ENCODE data around the gene VPS52. TPM values are rescaled to one million over a fixed set of nuclear protein-coding genes. Genes with fewer than 3 reads are reported as not detected.

Gene VPS52
- total and polyA plus RNA-seq, 9 of the 15 experiments (the other 6 are each of a cell fraction or from before 2014, with no cell fraction given) = 24.4 to 103 (median 40.2) TPM

DNA sequence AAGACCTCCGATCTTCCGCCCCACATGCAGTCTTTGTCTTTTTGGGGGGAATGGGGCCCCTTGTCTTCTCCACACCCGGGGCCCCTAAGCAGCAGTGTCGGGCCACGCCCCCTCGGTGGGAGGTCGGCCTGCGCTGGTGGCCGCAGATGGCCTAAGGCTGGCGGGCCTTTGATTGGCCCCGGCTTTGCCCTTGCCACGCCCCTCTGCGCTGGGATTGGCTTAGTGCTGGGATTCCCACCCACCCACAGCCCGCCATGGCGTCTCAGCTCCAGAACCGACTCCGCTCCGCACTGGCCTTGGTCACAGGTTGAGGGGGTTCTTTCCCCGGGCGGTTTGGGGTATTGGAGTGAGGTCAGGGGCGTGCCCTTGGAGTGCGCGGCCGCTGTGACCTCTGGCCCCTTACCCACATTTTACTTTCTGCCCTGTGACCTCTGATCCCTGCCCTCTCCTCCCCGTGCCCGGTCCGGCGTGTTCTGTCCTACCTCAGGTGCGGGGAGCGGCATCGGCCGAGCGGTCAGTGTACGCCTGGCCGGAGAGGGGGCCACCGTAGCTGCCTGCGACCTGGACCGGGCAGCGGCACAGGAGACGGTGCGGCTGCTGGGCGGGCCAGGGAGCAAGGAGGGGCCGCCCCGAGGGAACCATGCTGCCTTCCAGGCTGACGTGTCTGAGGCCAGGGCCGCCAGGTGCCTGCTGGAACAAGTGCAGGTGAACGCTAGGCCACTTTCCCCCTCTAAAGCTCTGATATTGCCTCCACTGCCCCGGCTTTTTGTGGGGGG lies 67.1 kb downstream of the VPS52 start, which contains the start of gene HSD17B8:
HSD17B8 (plus strand) TSS at position 241 of the 776 bp plus-strand sequence; CDS start at position 255, 14 bp downstream.
- Histone ChIP-seq H3K27me3 (ENCODE audit: control insufficient read depth in 2 of 2, insufficient read depth in 2 of 2, low read length in 2 of 2) (no peaks in the 10 kb centered on the region), H3K4me1 (replicated peaks in 1 of 2; ENCODE audit: control insufficient read depth in 2 of 2, insufficient read depth in 2 of 2, low read length in 2 of 2) (peaks cover 43 to 64% of the 10 kb centered on the region in 2 experiments), H2AFZ (ENCODE audit: low read depth, low read length) (peak within 1 kb of the TSS; percentile 79), H3K9ac (ENCODE audit: insufficient read depth in 1 of 2, low read depth in 2 of 2, low read length in 2 of 2) (peak within 1 kb of the TSS; percentile 67 to 93), H4K20me1 (replicated peaks; ENCODE audit: control insufficient read depth, insufficient read depth, low read length) (peaks cover 16% of the 10 kb centered on the region; the same call in 1 of the 2 replicates), H3K27ac (ENCODE audit: extremely low read depth, low read depth, low read length) (peak within 1 kb of the TSS; percentile 75), H3K4me2 (ENCODE audit: insufficient read depth, low read length) (peak within 1 kb of the TSS; percentile 85), H3K4me3 (peak within 1 kb of the TSS; percentile 62), H3K9me3 (replicated peaks; ENCODE audit: control insufficient read depth, insufficient read depth, low read depth, low read length) (no peaks in the 10 kb centered on the region), H3K36me3 (ENCODE audit: control insufficient read depth, insufficient read depth, low read length) (peaks cover 40% of the 10 kb centered on the region), H3K79me2 (ENCODE audit: control insufficient read depth, insufficient read depth, low read length) (peaks cover 74% of the 10 kb centered on the region), H3K9me1 (ENCODE audit: control insufficient read depth, insufficient read depth, low read length) (peaks cover 3% of the 10 kb centered on the region)
- ChIA-PET CTCF (ENCODE audit: low intra/inter-chr PET ratio) (no interaction called here), POLR2A (interaction anchor here (0.6 to 1.6 kb wide), 8 partner anchors 8 to 233 kb away, joined by 3 to 9 read pairs (median 4); partner anchors contain the start of genes RPS18 and VPS52)
- BruUV-seq (replicated peaks) = no TSS peak
- in situ Hi-C loops (cut with MboI) (no loop called here), intact Hi-C loops (cut with micrococcal nuclease) (loop anchor here (2.0 to 5.0 kb wide), 2 partner anchors 214 to 1072 kb away; partner anchors contain the start of genes CUTA and FKBPL)
- ATAC-seq (peak; percentile 81), DNase-seq (ENCODE audit: extremely low read depth in 1 of 4, low spot score in 3 of 4) (peak; percentile 88 to 98 (median 94)), FAIRE-seq (peak; percentile 82)
- WGBS (ENCODE audit: insufficient coverage, low coverage, missing lambda C conversion rate) = 19% methylated on average over 46 of the region's 48 CpGs
- TF ChIP-seq OTX1 (CRISPR knock-in tag; IDR thresholded peaks at IDR 0.05) = peak; percentile 67; the same call in 1 of the 2 replicates
- TF ChIP-seq ZNF143 (CRISPR knock-in tag; IDR thresholded peaks at IDR 0.05) = no peak
- 0 out of 2 replicates have a peak, but pooled peaks have one; percentile 53 for TF ChIP-seq BRD4 (IDR thresholded peaks at IDR 0.05)
- TF ChIP-seq TRIM28 (IDR thresholded peaks at IDR 0.05) = no peak
- 0 out of 2 replicates have a peak, but pooled peaks have one; percentile 39 for TF ChIP-seq ZNF23 (CRISPR knock-in tag; IDR thresholded peaks at IDR 0.05)
- no peak for TF ChIP-seq NR1H2 (CRISPR knock-in tag; IDR thresholded peaks at IDR 0.05)
- TF ChIP-seq DEAF1 (CRISPR knock-in tag; IDR thresholded peaks at IDR 0.05) = no peak
- TF ChIP-seq HDGF (IDR thresholded peaks at IDR 0.05) = 0 out of 2 replicates have a peak, but pooled peaks have one; percentile 13
- TF ChIP-seq SRSF3 (IDR thresholded peaks at IDR 0.05; ENCODE audit: insufficient read depth, low read length) = no peak
- TF ChIP-seq PHF8 (IDR thresholded peaks at IDR 0.05; ENCODE audit: borderline replicate concordance, low read length) = peak; percentile 65; the same call in 1 of the 2 replicates
- TF ChIP-seq SIN3A (IDR thresholded peaks at IDR 0.05; ENCODE audit: borderline replicate concordance in 2 of 2, control insufficient read depth in 1 of 2, low read depth in 2 of 2, low read length in 2 of 2) = peak; percentile 30 to 31; a peak in 2 of 4 replicates
- TF ChIP-seq, protein P1, sequence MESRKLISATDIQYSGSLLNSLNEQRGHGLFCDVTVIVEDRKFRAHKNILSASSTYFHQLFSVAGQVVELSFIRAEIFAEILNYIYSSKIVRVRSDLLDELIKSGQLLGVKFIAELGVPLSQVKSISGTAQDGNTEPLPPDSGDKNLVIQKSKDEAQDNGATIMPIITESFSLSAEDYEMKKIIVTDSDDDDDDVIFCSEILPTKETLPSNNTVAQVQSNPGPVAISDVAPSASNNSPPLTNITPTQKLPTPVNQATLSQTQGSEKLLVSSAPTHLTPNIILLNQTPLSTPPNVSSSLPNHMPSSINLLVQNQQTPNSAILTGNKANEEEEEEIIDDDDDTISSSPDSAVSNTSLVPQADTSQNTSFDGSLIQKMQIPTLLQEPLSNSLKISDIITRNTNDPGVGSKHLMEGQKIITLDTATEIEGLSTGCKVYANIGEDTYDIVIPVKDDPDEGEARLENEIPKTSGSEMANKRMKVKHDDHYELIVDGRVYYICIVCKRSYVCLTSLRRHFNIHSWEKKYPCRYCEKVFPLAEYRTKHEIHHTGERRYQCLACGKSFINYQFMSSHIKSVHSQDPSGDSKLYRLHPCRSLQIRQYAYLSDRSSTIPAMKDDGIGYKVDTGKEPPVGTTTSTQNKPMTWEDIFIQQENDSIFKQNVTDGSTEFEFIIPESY (CRISPR knock-in tag; IDR thresholded peaks at IDR 0.05) = peak; percentile 77
- no peak for TF ChIP-seq FOXJ2 (tag; IDR thresholded peaks at IDR 0.05)
- TF ChIP-seq THRB (CRISPR knock-in tag; conservative IDR thresholded peaks at IDR 0.05) = 0 out of 2 replicates have a peak, but pooled peaks have one; percentile 47
- peak; percentile 51 for TF ChIP-seq CCNT2 (IDR thresholded peaks at IDR 0.05; ENCODE audit: borderline replicate concordance, extremely low read depth, insufficient read length, low read depth, low read length)
- 0 out of 2 replicates have a peak, but pooled peaks have one; percentile 8 for TF ChIP-seq GATAD2A (IDR thresholded peaks at IDR 0.05)
- TF ChIP-seq LARP7 (IDR thresholded peaks at IDR 0.05) = peak; percentile 63; the same call in 1 of the 2 replicates
